DMS153 (cell line): ENCODE results near the gene KCNJ5.

Source experiments
- DNase-seq: peaks from one replicate; lab custom pipeline; 2025; lab: John Stamatoyannopoulos, UW

Gene KCNJ5

GRCh38 chr11:128895526-128895925, 4.4 kb downstream of the KCNJ5 start:
- DNase-seq, result no peak

- DNase-seq, result no peak
Measured at GRCh38 chr11:128896356-128896755, 5.2 kb downstream of the KCNJ5 start.

- no peak for DNase-seq
Measured at GRCh38 chr11:128897826-128898225, 6.7 kb downstream of the KCNJ5 start.

GRCh38 chr11:128898580-128899344, 7.6 kb downstream of the KCNJ5 start:
- no peak for DNase-seq

GRCh38 chr11:128900468-128900867, 9.3 kb downstream of the KCNJ5 start:
- DNase-seq, result no peak

- no peak for DNase-seq
Measured at GRCh38 chr11:128901653-128902514, 10.7 kb downstream of the KCNJ5 start.

- DNase-seq, result no peak
Measured at GRCh38 chr11:128902515-128903066, 11.4 kb downstream of the KCNJ5 start.

- DNase-seq, result no peak
Measured at GRCh38 chr11:128903248-128904061, 12.3 kb downstream of the KCNJ5 start.

- DNase-seq, result no peak
Measured at GRCh38 chr11:128904303-128904655, 13.1 kb downstream of the KCNJ5 start.

GRCh38 chr11:128904656-128905344, 13.6 kb downstream of the KCNJ5 start:
- DNase-seq, result peak; percentile 47

GRCh38 chr11:128905345-128906184, 14.4 kb downstream of the KCNJ5 start:
- peak; percentile 51 for DNase-seq

GRCh38 chr11:128906185-128907050, 15.3 kb downstream of the KCNJ5 start:
- DNase-seq, result no peak

GRCh38 chr11:128907585-128907984, 16.4 kb downstream of the KCNJ5 start:
- no peak for DNase-seq

GRCh38 chr11:128908391-128909246, 17.5 kb downstream of the KCNJ5 start:
- no peak for DNase-seq

- no peak for DNase-seq
Measured at GRCh38 chr11:128909438-128910125, 18.4 kb downstream of the KCNJ5 start.

- DNase-seq, result no peak
Measured at GRCh38 chr11:128910576-128910975, 19.4 kb downstream of the KCNJ5 start.

- DNase-seq, result no peak
Measured at GRCh38 chr11:128911239-128911638, 20.1 kb downstream of the KCNJ5 start.

GRCh38 chr11:128911701-128912100, 20.5 kb downstream of the KCNJ5 start:
- DNase-seq, result no peak
